GM23338 (cell line): ENCODE measurements around the gene SPART. TPM values are rescaled to one million over a fixed set of nuclear protein-coding genes. Genes with fewer than 3 reads are reported as not detected.

Experiments
- ATAC-seq: fragments of 200-7000 bp; cut with Tn5 transposase; 3 replicates; pipeline ENCODE4 v1.9.1; 2020
- DNase-seq: peaks from one replicate; pipeline ENCODE4 v3.0.0-alpha.2; 2015; ENCODE audit warnings: low spot score
- H2AFZ ChIP-seq: fragments of 200-600 bp; sonication (generic); 2 replicates; pipeline ENCODE4 v1.8.0; 2016; ENCODE audit warnings: antibody characterized with exemption, mild to moderate bottlenecking, moderate library complexity
- H3F3A ChIP-seq: fragments of 200-600 bp; sonication (generic); replicated peaks from 2 replicates; pipeline ENCODE4 v1.8.0; 2017; ENCODE audit warnings: antibody characterized with exemption, mixed run types, low read depth
- H3K27ac ChIP-seq: fragments of 200-600 bp; sonication (generic); 2 replicates; pipeline ENCODE4 v1.6.1; 2016; ENCODE audit warnings: low read depth
- H3K27me3 ChIP-seq: fragments of 200-600 bp; sonication (generic); 2 replicates; pipeline ENCODE4 v1.8.0; 2016; ENCODE audit warnings: mild to moderate bottlenecking, mixed run types, moderate library complexity; ENCODE audit not compliant: insufficient read depth
- H3K36me3 ChIP-seq: fragments of 200-600 bp; sonication (generic); 2 replicates; pipeline ENCODE4 v1.8.0; 2016; ENCODE audit warnings: mild to moderate bottlenecking; ENCODE audit not compliant: insufficient read depth
- H3K4me1 ChIP-seq: fragments of 200-600 bp; sonication (generic); 2 replicates; pipeline ENCODE4 v1.8.0; 2016; ENCODE audit warnings: mild to moderate bottlenecking, moderate library complexity; ENCODE audit not compliant: insufficient read depth
- H3K4me2 ChIP-seq: fragments of 200-600 bp; sonication (generic); 2 replicates; pipeline ENCODE4 v1.7.1; 2017; ENCODE audit warnings: mixed run types
- H3K4me3 ChIP-seq: fragments of 200-600 bp; sonication (generic); 2 replicates; pipeline ENCODE4 v1.6.1; 2016; ENCODE audit warnings: mixed run types
- H3K79me2 ChIP-seq: fragments of 200-600 bp; sonication (generic); replicated peaks from 2 replicates; pipeline ENCODE4 v1.8.0; 2017; ENCODE audit warnings: mild to moderate bottlenecking; ENCODE audit not compliant: insufficient read depth
- H3K9me2 ChIP-seq: fragments of 200-600 bp; sonication (generic); 2 replicates; pipeline ENCODE4 v1.8.0; 2017; ENCODE audit not compliant: insufficient read depth
- H4K20me1 ChIP-seq: fragments of 200-600 bp; sonication (generic); replicated peaks from 2 replicates; pipeline ENCODE4 v1.8.0; 2017; ENCODE audit warnings: mild to moderate bottlenecking; ENCODE audit not compliant: insufficient read depth
- H3K27ac Mint-ChIP-seq: 2 replicates; pipeline ENCODE4 v1.8.0; 2020; ENCODE audit warnings: inconsistent platforms, mild to moderate bottlenecking, moderate library complexity, mixed read lengths
- H3K27me3 Mint-ChIP-seq: 3 replicates; pipeline ENCODE4 v1.8.0; 2022; ENCODE audit warnings: low read depth, mild to moderate bottlenecking, moderate library complexity, mixed read lengths, inconsistent platforms; ENCODE audit not compliant: insufficient read depth, poor library complexity
- H3K36me3 Mint-ChIP-seq: 3 replicates; pipeline ENCODE4 v1.8.0; 2021; ENCODE audit warnings: low read depth, mild to moderate bottlenecking, inconsistent platforms, moderate library complexity, mixed read lengths
- H3K4me1 Mint-ChIP-seq: 3 replicates; pipeline ENCODE4 v1.8.0; 2020; ENCODE audit warnings: mild to moderate bottlenecking, inconsistent platforms, mixed read lengths
- H3K4me3 Mint-ChIP-seq: 3 replicates; pipeline ENCODE4 v1.8.0; 2021; ENCODE audit warnings: moderate library complexity, mild to moderate bottlenecking, inconsistent platforms, mixed read lengths
- H3K9me3 Mint-ChIP-seq: 3 replicates; pipeline ENCODE4 v1.8.0; 2020; ENCODE audit warnings: moderate library complexity, mild to moderate bottlenecking, inconsistent platforms, mixed read lengths
- CREB1 ChIP-seq: fragments of 250-450 bp; sonication (Bioruptor Pico); IDR thresholded peaks from 2 replicates; pipeline ENCODE4 v1.5.0; 2020; ENCODE audit warnings: low read depth, mild to moderate bottlenecking, moderate library complexity
- EZH2 ChIP-seq: fragments of 200-600 bp; sonication (generic); IDR thresholded peaks from one replicate; pipeline ENCODE4 v1.8.0; 2017; ENCODE audit warnings: antibody characterized with exemption, mild to moderate bottlenecking, low read depth; ENCODE audit not compliant: unreplicated experiment
- JUNB ChIP-seq: IDR thresholded peaks from one replicate; pipeline ENCODE4 v1.6.1; 2016; ENCODE audit warnings: antibody characterized with exemption; ENCODE audit not compliant: unreplicated experiment
- NANOG ChIP-seq: IDR thresholded peaks from 2 replicates; pipeline ENCODE4 v1.6.1; 2016; ENCODE audit warnings: antibody characterized with exemption, borderline replicate concordance
- POLR2AphosphoS5 ChIP-seq: IDR thresholded peaks from 2 replicates; pipeline ENCODE4 v1.6.1; 2016; ENCODE audit warnings: antibody characterized with exemption, low read depth
- STAT1 ChIP-seq: IDR thresholded peaks from one replicate; pipeline ENCODE4 v1.6.1; 2016; ENCODE audit warnings: antibody characterized with exemption; ENCODE audit not compliant: unreplicated experiment
- ZNF114 ChIP-seq: fragments of 250-450 bp; sonication (Bioruptor Pico); IDR thresholded peaks from 2 replicates; pipeline ENCODE4 v1.5.0; 2020; ENCODE audit warnings: mild to moderate bottlenecking, moderate library complexity
- ZNF331 ChIP-seq: fragments of 250-450 bp; sonication (Bioruptor Pico); IDR thresholded peaks from 2 replicates; pipeline ENCODE4 v1.5.0; 2020; ENCODE audit warnings: low read depth, mild to moderate bottlenecking, moderate library complexity
- polyA plus RNA-seq: library from polyadenylated mRNA; unstranded; fragments of >200 nt; fragmentation: Nextera tagmentation; extraction: Ambion mirVana; gene quantifications from 2 replicates; pipeline ENCODE4 v1.2.1, GENCODE V29; 2016
- total RNA-seq: library from RNA; depleted of rRNA; stranded (reverse); fragments of >200 nt; shearing (Covaris generic); gene quantifications from 2 replicates; pipeline ENCODE4 v1.2.3, GENCODE V29; 2014
- TF ChIP-seq, protein P1 (sequence below), 2 experiments: fragments of 200-600 bp in 1 of 2; sonication (generic) in 1 of 2; conservative IDR thresholded peaks; 2 replicates each; pipeline versions ENCODE4 v1.5.1 to v1.6.1; 2016 to 2017; ENCODE audit warnings: antibody characterized with exemption in 2 of 2, low read depth in 2 of 2, mild to moderate bottlenecking in 2 of 2, moderate library complexity in 1 of 2
- TF ChIP-seq, protein P2 (sequence below): IDR thresholded peaks from one replicate; pipeline ENCODE4 v1.6.1; 2018; ENCODE audit warnings: antibody characterized with exemption; ENCODE audit not compliant: unreplicated experiment
- TF ChIP-seq, protein P3 (sequence below): IDR thresholded peaks from 2 replicates; pipeline ENCODE4 v1.6.1; 2016; ENCODE audit warnings: antibody characterized with exemption
- TF ChIP-seq, protein P4 (sequence below): fragments of 250-450 bp; sonication (Bioruptor Pico); IDR thresholded peaks from 2 replicates; pipeline ENCODE4 v1.5.0; 2020; ENCODE audit warnings: mild to moderate bottlenecking, moderate library complexity

SPART gene
- total and polyA plus RNA-seq, 2 experiments from 2014 or later: 109 to 116 TPM

DNA sequence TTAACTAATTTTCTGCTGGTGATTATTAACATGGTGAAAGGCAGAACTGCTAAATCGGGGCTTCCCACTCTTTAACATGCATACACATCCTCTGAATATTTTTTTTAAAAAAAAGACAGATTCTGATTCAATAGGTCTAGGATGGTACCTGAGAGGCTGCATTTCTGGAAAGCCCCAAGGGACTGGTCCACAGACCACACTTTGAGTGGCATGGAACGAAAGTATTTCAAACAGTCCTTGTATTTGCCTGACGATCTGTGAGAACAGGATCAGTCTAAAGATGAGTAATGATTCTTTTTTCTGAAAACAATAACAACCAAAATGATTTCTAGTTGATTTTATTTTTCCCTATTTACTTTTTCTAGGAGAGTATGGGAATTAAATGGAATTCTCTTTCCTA, 16.7 kb upstream of the SPART start:
- Mint-ChIP-seq H3K9me3 (no peaks in the 10 kb centered on the region), H3K4me3 (no peak overlapping the region), H3K4me1 (no peaks in the 10 kb centered on the region), H3K36me3 (no peaks in the 10 kb centered on the region; the same call in 2 of the 3 replicates), H3K27ac (no peak overlapping the region), H3K27me3 (no peaks in the 10 kb centered on the region)
- H4K20me1 ChIP-seq: no peaks in the 10 kb centered on the region
- H3K36me3 ChIP-seq: no peaks in the 10 kb centered on the region
- H3F3A ChIP-seq: no peaks in the 10 kb centered on the region
- H3K27me3 ChIP-seq: peaks cover under 1% of the 10 kb centered on the region; the same call in 1 of the 2 replicates
- TF ChIP-seq ZNF331 (CRISPR knock-in tag) (no peak), STAT1 (no peak), NANOG (no peak), POLR2AphosphoS5 (no peak), EZH2 (no peak), ZNF114 (CRISPR knock-in tag) (no peak), CREB1 (CRISPR knock-in tag) (no peak), JUNB (no peak)
- TF ChIP-seq, protein P1, sequence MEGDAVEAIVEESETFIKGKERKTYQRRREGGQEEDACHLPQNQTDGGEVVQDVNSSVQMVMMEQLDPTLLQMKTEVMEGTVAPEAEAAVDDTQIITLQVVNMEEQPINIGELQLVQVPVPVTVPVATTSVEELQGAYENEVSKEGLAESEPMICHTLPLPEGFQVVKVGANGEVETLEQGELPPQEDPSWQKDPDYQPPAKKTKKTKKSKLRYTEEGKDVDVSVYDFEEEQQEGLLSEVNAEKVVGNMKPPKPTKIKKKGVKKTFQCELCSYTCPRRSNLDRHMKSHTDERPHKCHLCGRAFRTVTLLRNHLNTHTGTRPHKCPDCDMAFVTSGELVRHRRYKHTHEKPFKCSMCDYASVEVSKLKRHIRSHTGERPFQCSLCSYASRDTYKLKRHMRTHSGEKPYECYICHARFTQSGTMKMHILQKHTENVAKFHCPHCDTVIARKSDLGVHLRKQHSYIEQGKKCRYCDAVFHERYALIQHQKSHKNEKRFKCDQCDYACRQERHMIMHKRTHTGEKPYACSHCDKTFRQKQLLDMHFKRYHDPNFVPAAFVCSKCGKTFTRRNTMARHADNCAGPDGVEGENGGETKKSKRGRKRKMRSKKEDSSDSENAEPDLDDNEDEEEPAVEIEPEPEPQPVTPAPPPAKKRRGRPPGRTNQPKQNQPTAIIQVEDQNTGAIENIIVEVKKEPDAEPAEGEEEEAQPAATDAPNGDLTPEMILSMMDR (conservative IDR thresholded peaks at IDR 0.05; ENCODE audit: low read depth in 2 of 2): no peak
- TF ChIP-seq, protein P2, sequence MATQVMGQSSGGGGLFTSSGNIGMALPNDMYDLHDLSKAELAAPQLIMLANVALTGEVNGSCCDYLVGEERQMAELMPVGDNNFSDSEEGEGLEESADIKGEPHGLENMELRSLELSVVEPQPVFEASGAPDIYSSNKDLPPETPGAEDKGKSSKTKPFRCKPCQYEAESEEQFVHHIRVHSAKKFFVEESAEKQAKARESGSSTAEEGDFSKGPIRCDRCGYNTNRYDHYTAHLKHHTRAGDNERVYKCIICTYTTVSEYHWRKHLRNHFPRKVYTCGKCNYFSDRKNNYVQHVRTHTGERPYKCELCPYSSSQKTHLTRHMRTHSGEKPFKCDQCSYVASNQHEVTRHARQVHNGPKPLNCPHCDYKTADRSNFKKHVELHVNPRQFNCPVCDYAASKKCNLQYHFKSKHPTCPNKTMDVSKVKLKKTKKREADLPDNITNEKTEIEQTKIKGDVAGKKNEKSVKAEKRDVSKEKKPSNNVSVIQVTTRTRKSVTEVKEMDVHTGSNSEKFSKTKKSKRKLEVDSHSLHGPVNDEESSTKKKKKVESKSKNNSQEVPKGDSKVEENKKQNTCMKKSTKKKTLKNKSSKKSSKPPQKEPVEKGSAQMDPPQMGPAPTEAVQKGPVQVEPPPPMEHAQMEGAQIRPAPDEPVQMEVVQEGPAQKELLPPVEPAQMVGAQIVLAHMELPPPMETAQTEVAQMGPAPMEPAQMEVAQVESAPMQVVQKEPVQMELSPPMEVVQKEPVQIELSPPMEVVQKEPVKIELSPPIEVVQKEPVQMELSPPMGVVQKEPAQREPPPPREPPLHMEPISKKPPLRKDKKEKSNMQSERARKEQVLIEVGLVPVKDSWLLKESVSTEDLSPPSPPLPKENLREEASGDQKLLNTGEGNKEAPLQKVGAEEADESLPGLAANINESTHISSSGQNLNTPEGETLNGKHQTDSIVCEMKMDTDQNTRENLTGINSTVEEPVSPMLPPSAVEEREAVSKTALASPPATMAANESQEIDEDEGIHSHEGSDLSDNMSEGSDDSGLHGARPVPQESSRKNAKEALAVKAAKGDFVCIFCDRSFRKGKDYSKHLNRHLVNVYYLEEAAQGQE: no peak
- TF ChIP-seq, protein P3, sequence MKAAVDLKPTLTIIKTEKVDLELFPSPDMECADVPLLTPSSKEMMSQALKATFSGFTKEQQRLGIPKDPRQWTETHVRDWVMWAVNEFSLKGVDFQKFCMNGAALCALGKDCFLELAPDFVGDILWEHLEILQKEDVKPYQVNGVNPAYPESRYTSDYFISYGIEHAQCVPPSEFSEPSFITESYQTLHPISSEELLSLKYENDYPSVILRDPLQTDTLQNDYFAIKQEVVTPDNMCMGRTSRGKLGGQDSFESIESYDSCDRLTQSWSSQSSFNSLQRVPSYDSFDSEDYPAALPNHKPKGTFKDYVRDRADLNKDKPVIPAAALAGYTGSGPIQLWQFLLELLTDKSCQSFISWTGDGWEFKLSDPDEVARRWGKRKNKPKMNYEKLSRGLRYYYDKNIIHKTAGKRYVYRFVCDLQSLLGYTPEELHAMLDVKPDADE: no peak
- TF ChIP-seq, protein P4, sequence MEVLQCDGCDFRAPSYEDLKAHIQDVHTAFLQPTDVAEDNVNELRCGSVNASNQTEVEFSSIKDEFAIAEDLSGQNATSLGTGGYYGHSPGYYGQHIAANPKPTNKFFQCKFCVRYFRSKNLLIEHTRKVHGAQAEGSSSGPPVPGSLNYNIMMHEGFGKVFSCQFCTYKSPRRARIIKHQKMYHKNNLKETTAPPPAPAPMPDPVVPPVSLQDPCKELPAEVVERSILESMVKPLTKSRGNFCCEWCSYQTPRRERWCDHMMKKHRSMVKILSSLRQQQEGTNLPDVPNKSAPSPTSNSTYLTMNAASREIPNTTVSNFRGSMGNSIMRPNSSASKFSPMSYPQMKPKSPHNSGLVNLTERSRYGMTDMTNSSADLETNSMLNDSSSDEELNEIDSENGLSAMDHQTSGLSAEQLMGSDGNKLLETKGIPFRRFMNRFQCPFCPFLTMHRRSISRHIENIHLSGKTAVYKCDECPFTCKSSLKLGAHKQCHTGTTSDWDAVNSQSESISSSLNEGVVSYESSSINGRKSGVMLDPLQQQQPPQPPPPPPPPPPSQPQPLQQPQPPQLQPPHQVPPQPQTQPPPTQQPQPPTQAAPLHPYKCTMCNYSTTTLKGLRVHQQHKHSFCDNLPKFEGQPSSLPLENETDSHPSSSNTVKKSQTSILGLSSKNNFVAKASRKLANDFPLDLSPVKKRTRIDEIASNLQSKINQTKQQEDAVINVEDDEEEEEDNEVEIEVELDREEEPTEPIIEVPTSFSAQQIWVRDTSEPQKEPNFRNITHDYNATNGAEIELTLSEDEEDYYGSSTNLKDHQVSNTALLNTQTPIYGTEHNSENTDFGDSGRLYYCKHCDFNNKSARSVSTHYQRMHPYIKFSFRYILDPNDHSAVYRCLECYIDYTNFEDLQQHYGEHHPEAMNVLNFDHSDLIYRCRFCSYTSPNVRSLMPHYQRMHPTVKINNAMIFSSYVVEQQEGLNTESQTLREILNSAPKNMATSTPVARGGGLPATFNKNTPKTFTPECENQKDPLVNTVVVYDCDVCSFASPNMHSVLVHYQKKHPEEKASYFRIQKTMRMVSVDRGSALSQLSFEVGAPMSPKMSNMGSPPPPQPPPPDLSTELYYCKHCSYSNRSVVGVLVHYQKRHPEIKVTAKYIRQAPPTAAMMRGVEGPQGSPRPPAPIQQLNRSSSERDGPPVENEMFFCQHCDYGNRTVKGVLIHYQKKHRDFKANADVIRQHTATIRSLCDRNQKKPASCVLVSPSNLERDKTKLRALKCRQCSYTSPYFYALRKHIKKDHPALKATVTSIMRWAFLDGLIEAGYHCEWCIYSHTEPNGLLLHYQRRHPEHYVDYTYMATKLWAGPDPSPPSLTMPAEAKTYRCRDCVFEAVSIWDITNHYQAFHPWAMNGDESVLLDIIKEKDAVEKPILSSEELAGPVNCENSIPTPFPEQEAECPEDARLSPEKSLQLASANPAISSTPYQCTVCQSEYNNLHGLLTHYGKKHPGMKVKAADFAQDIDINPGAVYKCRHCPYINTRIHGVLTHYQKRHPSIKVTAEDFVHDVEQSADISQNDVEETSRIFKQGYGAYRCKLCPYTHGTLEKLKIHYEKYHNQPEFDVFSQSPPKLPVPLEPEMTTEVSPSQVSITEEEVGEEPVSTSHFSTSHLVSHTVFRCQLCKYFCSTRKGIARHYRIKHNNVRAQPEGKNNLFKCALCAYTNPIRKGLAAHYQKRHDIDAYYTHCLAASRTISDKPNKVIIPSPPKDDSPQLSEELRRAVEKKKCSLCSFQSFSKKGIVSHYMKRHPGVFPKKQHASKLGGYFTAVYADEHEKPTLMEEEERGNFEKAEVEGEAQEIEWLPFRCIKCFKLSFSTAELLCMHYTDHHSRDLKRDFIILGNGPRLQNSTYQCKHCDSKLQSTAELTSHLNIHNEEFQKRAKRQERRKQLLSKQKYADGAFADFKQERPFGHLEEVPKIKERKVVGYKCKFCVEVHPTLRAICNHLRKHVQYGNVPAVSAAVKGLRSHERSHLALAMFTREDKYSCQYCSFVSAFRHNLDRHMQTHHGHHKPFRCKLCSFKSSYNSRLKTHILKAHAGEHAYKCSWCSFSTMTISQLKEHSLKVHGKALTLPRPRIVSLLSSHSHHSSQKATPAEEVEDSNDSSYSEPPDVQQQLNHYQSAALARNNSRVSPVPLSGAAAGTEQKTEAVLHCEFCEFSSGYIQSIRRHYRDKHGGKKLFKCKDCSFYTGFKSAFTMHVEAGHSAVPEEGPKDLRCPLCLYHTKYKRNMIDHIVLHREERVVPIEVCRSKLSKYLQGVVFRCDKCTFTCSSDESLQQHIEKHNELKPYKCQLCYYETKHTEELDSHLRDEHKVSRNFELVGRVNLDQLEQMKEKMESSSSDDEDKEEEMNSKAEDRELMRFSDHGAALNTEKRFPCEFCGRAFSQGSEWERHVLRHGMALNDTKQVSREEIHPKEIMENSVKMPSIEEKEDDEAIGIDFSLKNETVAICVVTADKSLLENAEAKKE (CRISPR knock-in tag): no peak
- H3K4me3 ChIP-seq: no peak overlapping the region
- no peak for ATAC-seq
- H3K4me2 ChIP-seq: no peak overlapping the region
- no peak overlapping the region for H3K27ac ChIP-seq
- no peak overlapping the region for H2AFZ ChIP-seq
- no peaks in the 10 kb centered on the region for H3K9me2 ChIP-seq
- no peaks in the 10 kb centered on the region for H3K4me1 ChIP-seq
- H3K79me2 ChIP-seq: no peaks in the 10 kb centered on the region
- no peak for DNase-seq
